ENCODE data around the gene COL9A1. TPM values are rescaled to one million over a fixed set of nuclear protein-coding genes. Genes with fewer than 3 reads are reported as not detected.

COL9A1 gene
- total RNA-seq, 3 donors from 2014 or later (not counting 1 experiment from before 2014, with no cell fraction given), result not detected

DNA sequence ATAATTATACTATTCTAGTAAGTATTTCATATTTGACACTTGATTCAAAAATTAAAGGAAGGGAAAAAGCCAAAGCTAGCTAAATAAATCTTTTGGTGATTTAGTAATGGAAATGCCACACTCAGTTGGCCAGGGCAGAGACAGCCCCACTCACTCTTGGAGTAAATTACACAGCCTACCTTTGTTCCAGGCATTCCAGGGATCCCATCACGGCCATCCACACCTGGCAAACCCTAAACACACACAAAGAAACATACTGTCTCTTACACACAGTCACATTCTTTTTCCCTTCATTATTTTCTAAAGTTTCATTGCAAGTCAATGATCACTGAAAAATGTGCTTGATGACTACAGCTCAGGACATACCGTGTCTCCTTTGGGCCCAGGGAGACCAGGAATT lies 48.1 kb downstream of the COL9A1 start:
- TF ChIP-seq, protein P1, sequence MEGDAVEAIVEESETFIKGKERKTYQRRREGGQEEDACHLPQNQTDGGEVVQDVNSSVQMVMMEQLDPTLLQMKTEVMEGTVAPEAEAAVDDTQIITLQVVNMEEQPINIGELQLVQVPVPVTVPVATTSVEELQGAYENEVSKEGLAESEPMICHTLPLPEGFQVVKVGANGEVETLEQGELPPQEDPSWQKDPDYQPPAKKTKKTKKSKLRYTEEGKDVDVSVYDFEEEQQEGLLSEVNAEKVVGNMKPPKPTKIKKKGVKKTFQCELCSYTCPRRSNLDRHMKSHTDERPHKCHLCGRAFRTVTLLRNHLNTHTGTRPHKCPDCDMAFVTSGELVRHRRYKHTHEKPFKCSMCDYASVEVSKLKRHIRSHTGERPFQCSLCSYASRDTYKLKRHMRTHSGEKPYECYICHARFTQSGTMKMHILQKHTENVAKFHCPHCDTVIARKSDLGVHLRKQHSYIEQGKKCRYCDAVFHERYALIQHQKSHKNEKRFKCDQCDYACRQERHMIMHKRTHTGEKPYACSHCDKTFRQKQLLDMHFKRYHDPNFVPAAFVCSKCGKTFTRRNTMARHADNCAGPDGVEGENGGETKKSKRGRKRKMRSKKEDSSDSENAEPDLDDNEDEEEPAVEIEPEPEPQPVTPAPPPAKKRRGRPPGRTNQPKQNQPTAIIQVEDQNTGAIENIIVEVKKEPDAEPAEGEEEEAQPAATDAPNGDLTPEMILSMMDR (IDR thresholded peaks at IDR 0.05), result no peak
- Histone ChIP-seq H3K27ac (ENCODE audit: low read length) (no peak overlapping the region), H3K4me1 (ENCODE audit: control insufficient read depth, insufficient read depth, low read length) (no peaks in the 10 kb centered on the region), H3K27me3 (ENCODE audit: control insufficient read depth, insufficient read depth, low read length) (no peaks in the 10 kb centered on the region), H3K36me3 (ENCODE audit: control insufficient read depth, insufficient read depth, low read length) (no peaks in the 10 kb centered on the region), H3K9me3 (ENCODE audit: control insufficient read depth, insufficient read depth, low read length) (no peaks in the 10 kb centered on the region), H3K4me3 (ENCODE audit: low read length) (no peak overlapping the region)
- WGBS (ENCODE audit: insufficient coverage), result 86% methylated on average over 2 of the region's 2 CpGs
- H3K4me3 Mint-ChIP-seq, result no peak overlapping the region
- no peak for ATAC-seq
- no peak overlapping the region for H3K27ac Mint-ChIP-seq
- no peaks in the 10 kb centered on the region for H3K36me3 Mint-ChIP-seq
- DNase-seq, result no peak
- H3K9me3 Mint-ChIP-seq, result no peaks in the 10 kb centered on the region
- no peaks in the 10 kb centered on the region for H3K4me1 Mint-ChIP-seq
- H3K27me3 Mint-ChIP-seq (ENCODE audit: low read depth in 2 of 2), result no peaks in the 10 kb centered on the region
- intact Hi-C loops (cut with micrococcal nuclease), result no loop called here

DNA sequence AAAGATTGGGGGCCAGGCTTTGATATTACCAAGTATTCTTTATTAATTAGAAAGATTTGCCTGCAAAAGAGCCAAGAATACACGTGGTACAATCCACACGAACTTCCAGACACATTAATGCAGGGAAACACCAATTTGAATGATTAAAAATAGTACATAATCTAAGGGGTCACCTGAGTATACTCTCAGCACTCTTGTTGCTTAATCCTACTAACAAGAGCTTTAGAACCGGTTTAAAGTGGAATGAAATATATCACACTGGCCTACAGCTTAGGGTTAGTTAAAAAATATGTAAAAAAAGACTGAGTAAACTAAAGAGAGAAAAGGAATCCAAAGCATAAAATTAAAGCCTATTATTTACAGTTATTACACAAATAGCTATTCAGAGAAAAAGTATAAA lies 49.0 kb downstream of the COL9A1 start:
- WGBS (ENCODE audit: insufficient coverage), result no CpG with 5 or more reads among the region's 3 CpGs
- Mint-ChIP-seq H3K36me3 (no peaks in the 10 kb centered on the region), H3K4me1 (no peaks in the 10 kb centered on the region), H3K27ac (no peak overlapping the region), H3K27me3 (ENCODE audit: low read depth in 2 of 2) (no peaks in the 10 kb centered on the region), H3K9me3 (no peaks in the 10 kb centered on the region), H3K4me3 (no peak overlapping the region)
- intact Hi-C loops (cut with micrococcal nuclease), result no loop called here
- DNase-seq (no peak), ATAC-seq (no peak)
- Histone ChIP-seq H3K27ac (ENCODE audit: low read length) (no peak overlapping the region), H3K4me1 (ENCODE audit: control insufficient read depth, insufficient read depth, low read length) (no peaks in the 10 kb centered on the region), H3K36me3 (ENCODE audit: control insufficient read depth, insufficient read depth, low read length) (no peaks in the 10 kb centered on the region), H3K27me3 (ENCODE audit: control insufficient read depth, insufficient read depth, low read length) (no peaks in the 10 kb centered on the region), H3K9me3 (ENCODE audit: control insufficient read depth, insufficient read depth, low read length) (no peaks in the 10 kb centered on the region), H3K4me3 (ENCODE audit: low read length) (no peak overlapping the region)
- TF ChIP-seq, protein P1 (IDR thresholded peaks at IDR 0.05), result no peak

DNA sequence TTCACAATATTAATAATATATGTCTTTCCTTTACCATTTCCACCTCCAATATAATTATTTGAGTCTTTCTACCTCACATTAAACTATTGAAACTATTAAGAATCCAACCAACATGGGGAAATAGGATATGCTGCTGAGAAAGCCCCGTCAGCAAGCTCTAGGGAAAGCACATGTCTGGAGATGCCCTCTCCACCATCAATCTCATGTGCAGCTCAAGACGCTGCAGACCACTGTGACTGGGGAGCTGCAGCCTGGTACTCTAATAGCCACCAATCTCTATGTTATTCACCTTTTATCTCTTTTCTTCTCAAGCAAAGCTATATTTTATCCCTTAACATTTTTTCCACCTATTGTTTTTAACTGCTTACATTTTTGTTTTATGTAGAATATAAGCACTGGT lies 50.3 kb downstream of the COL9A1 start:
- 82% methylated on average over 2 of the region's 2 CpGs for WGBS (ENCODE audit: insufficient coverage)
- Histone ChIP-seq H3K36me3 (ENCODE audit: control insufficient read depth, insufficient read depth, low read length) (no peaks in the 10 kb centered on the region), H3K27ac (ENCODE audit: low read length) (no peak overlapping the region), H3K27me3 (ENCODE audit: control insufficient read depth, insufficient read depth, low read length) (no peaks in the 10 kb centered on the region), H3K4me3 (ENCODE audit: low read length) (no peak overlapping the region), H3K4me1 (ENCODE audit: control insufficient read depth, insufficient read depth, low read length) (no peaks in the 10 kb centered on the region), H3K9me3 (ENCODE audit: control insufficient read depth, insufficient read depth, low read length) (no peaks in the 10 kb centered on the region)
- ATAC-seq (no peak), DNase-seq (no peak)
- Mint-ChIP-seq H3K4me3 (no peak overlapping the region), H3K27me3 (ENCODE audit: low read depth in 2 of 2) (no peaks in the 10 kb centered on the region), H3K9me3 (no peaks in the 10 kb centered on the region), H3K27ac (no peak overlapping the region), H3K4me1 (no peaks in the 10 kb centered on the region), H3K36me3 (no peaks in the 10 kb centered on the region)
- TF ChIP-seq, protein P1 (IDR thresholded peaks at IDR 0.05), result no peak
- intact Hi-C loops (cut with micrococcal nuclease), result no loop called here

DNA sequence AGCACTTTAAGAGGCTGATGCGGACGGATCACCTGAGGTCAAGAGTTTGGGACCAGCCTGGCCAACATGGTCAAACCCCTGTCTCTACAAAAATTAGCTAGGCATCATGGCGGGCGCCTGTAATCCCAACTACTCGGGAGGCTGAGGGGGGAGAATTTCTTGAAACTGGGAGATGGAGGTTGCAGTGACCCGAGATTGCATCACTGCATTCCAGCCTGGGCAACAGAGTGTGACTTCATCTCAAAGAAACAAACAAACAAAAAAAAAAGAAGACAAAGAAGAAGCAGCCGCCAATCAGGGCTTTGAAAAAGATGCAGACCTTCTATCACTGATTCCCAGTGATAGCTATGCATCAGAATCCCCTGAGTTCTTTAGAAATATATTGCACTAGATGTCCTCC lies 56.8 kb downstream of the COL9A1 start:
- Histone ChIP-seq H3K27me3 (ENCODE audit: control insufficient read depth, insufficient read depth, low read length) (no peaks in the 10 kb centered on the region), H3K4me1 (ENCODE audit: control insufficient read depth, insufficient read depth, low read length) (no peaks in the 10 kb centered on the region), H3K27ac (ENCODE audit: low read length) (no peak overlapping the region), H3K36me3 (ENCODE audit: control insufficient read depth, insufficient read depth, low read length) (no peaks in the 10 kb centered on the region), H3K9me3 (ENCODE audit: control insufficient read depth, insufficient read depth, low read length) (no peaks in the 10 kb centered on the region), H3K4me3 (ENCODE audit: low read length) (no peak overlapping the region)
- H3K4me3 Mint-ChIP-seq, result no peak overlapping the region
- intact Hi-C loops (cut with micrococcal nuclease), result no loop called here
- H3K27me3 Mint-ChIP-seq (ENCODE audit: low read depth in 2 of 2), result no peaks in the 10 kb centered on the region
- DNase-seq (no peak), ATAC-seq (no peak)
- TF ChIP-seq, protein P1 (IDR thresholded peaks at IDR 0.05), result no peak
- 81% methylated on average over 3 of the region's 7 CpGs for WGBS (ENCODE audit: insufficient coverage)
- H3K9me3 Mint-ChIP-seq, result no peaks in the 10 kb centered on the region
- H3K27ac Mint-ChIP-seq, result no peak overlapping the region
- H3K36me3 Mint-ChIP-seq, result no peaks in the 10 kb centered on the region
- H3K4me1 Mint-ChIP-seq, result no peaks in the 10 kb centered on the region
